ENCODE data around the gene SMAD5. TPM values are rescaled to one million over a fixed set of nuclear protein-coding genes. Genes with fewer than 3 reads are reported as not detected.

SMAD5 gene
- total and polyA plus RNA-seq, 2 of the 8 experiments (the other 6 are each of a cell fraction or from before 2014, with no cell fraction given): 30.2 to 60.5 TPM

GRCh38 chr5:136162008-136162407 lies 29.4 kb downstream of the SMAD5 start:
- H2BK5ac ChIP-seq (ENCODE audit: low read depth, low read length): no peak overlapping the region
- H2BK12ac ChIP-seq (ENCODE audit: low read depth, low read length): no peak overlapping the region
- H4K20me1 ChIP-seq (replicated peaks in 1 of 2; ENCODE audit: control insufficient read depth in 1 of 2, insufficient read depth in 2 of 2, low read length in 2 of 2): peaks cover 4 to 7% of the 10 kb centered on the region in 2 experiments
- H3K23me2 ChIP-seq (ENCODE audit: low read depth, low read length): no peaks in the 10 kb centered on the region
- no peak overlapping the region for H2AFZ ChIP-seq (ENCODE audit: low read length)
- DNase-seq (ENCODE audit: low read depth in 1 of 2, low spot score in 2 of 2): no peak
- H3K9ac ChIP-seq (replicated peaks in 1 of 4; ENCODE audit: extremely low read depth in 1 of 4, low read depth in 3 of 4, low read length in 3 of 4): no peak overlapping the region; a peak in 1 of 7 replicates
- no peak overlapping the region for H4K91ac ChIP-seq (replicated peaks; ENCODE audit: insufficient read length, low read length)
- no peaks in the 10 kb centered on the region for H3K4me1 ChIP-seq (replicated peaks in 1 of 4; ENCODE audit: control insufficient read depth in 3 of 4, insufficient read depth in 4 of 4, low read length in 3 of 4)
- peaks cover 2 to 23% (median 12%) of the 10 kb centered on the region in 4 experiments; a peak in 5 of 8 replicates for H3K36me3 ChIP-seq (ENCODE audit: control insufficient read depth in 2 of 4, insufficient read depth in 4 of 4, low read length in 3 of 4)
- H3K4ac ChIP-seq (replicated peaks; ENCODE audit: insufficient read length, low read depth, low read length): no peak overlapping the region
- H2BK20ac ChIP-seq (ENCODE audit: low read length): no peak overlapping the region
- no peaks in the 10 kb centered on the region for H3K27me3 ChIP-seq (replicated peaks in 1 of 4; ENCODE audit: control insufficient read depth in 3 of 4, extremely low read depth in 1 of 4, insufficient read depth in 3 of 4, low read length in 3 of 4)
- no peak overlapping the region for H3K56ac ChIP-seq (replicated peaks; ENCODE audit: insufficient read length, low read depth, low read length)
- FAIRE-seq: no peak
- no peak overlapping the region for H2BK15ac ChIP-seq (ENCODE audit: low read length)
- no peak overlapping the region for H3K4me2 ChIP-seq (ENCODE audit: insufficient read depth in 1 of 2, low read depth in 2 of 2, low read length in 2 of 2)
- ChIA-PET CTCF (ENCODE audit: partially characterized antibody) (interaction anchor here (1.5 kb wide), 1 partner anchor 50 kb away, joined by 3 read pairs; no protein-coding TSS in a partner anchor), POLR2A (ENCODE audit: partially characterized antibody) (interaction anchor here (1.0 kb wide), 1 partner anchor 9 kb away, joined by 3 read pairs; no protein-coding TSS in a partner anchor)
- peaks cover 2% of the 10 kb centered on the region for H3K79me1 ChIP-seq (ENCODE audit: low read depth, low read length)
- no peak overlapping the region for H3K27ac ChIP-seq (ENCODE audit: low read depth, low read length)
- peaks cover 0 to 3% of the 10 kb centered on the region in 2 experiments; a peak in 1 of 4 replicates for H3K9me3 ChIP-seq (ENCODE audit: insufficient read depth in 2 of 2, low read depth in 1 of 2, low read length in 1 of 2)
- H2BK120ac ChIP-seq (replicated peaks; ENCODE audit: low read depth, low read length): no peak overlapping the region
- no peak overlapping the region for H2AK5ac ChIP-seq (ENCODE audit: low read depth, low read length)
- no peak overlapping the region for H3K14ac ChIP-seq (ENCODE audit: insufficient read length)
- no peak overlapping the region for H4K8ac ChIP-seq (ENCODE audit: extremely low read depth, insufficient read depth, low read length)
- H3K23ac ChIP-seq (ENCODE audit: insufficient read length): no peak overlapping the region
- WGBS, 2 experiments (ENCODE audit: extremely low coverage in 1 of 2, insufficient coverage in 1 of 2, insufficient read length in 1 of 2, insufficient replicate concordance in 2 of 2, low coverage in 1 of 2, low lambda C conversion rate in 2 of 2, missing lambda C conversion rate in 1 of 2): 84% methylated on average over 4 of the region's 4 CpGs; no CpG with 5 or more reads in 1 of the 2 experiments
- H3K18ac ChIP-seq (ENCODE audit: extremely low read depth, low read length): no peak overlapping the region
- no peak overlapping the region for H3K4me3 ChIP-seq (ENCODE audit: extremely low read depth in 1 of 4, insufficient read depth in 2 of 4, low read depth in 3 of 4, low read length in 4 of 4)
- peak overlapping the region; percentile 24 for H4K5ac ChIP-seq (ENCODE audit: insufficient read length, low read depth, low read length)
- peaks cover 0 to 15% of the 10 kb centered on the region in 2 experiments; a peak in 2 of 4 replicates for H3K79me2 ChIP-seq (ENCODE audit: control insufficient read depth in 1 of 2, insufficient read depth in 2 of 2, low read length in 2 of 2)
- TF ChIP-seq PHF8 (conservative IDR thresholded peaks at IDR 0.05; ENCODE audit: low read depth, low read length) (no peak), KDM4A (IDR thresholded peaks at IDR 0.05; ENCODE audit: low read depth, low read length, severe bottlenecking) (no peak), JUN (IDR thresholded peaks at IDR 0.05; ENCODE audit: low read depth, low read length) (no peak), HDAC2 (IDR thresholded peaks at IDR 0.05; ENCODE audit: borderline replicate concordance in 1 of 2, low read depth in 2 of 2, low read length in 2 of 2) (no peak), TBP (IDR thresholded peaks at IDR 0.05; ENCODE audit: low read depth, low read length) (no peak), ATF2 (IDR thresholded peaks at IDR 0.05; ENCODE audit: low read length) (no peak), E2F6 (IDR thresholded peaks at IDR 0.05) (no peak)

Measured in H1 (cell line).